Body of pancreas (tissue), 4 donors: ENCODE results near the gene PLCH1.

Experiments used
- CTCF ChIP-seq, 7 experiments: fragments of 450-650 bp in 4 of 7; fragments of 200-600 bp in 3 of 7; sonication (generic) in 3 of 7; IDR thresholded peaks; one replicate each; pipeline ENCODE4 v1.5.1; 2016 to 2019; ENCODE audit warnings: antibody characterized with exemption in 7 of 7
- POLR2A ChIP-seq, 3 donors: fragments of 450-650 bp; IDR thresholded peaks; one replicate each; pipeline ENCODE4 v1.6.1; 2016; ENCODE audit warnings: antibody characterized with exemption in 3 of 3, mild to moderate bottlenecking in 2 of 3

GRCh38 chr3:155683344-155683720, 61.5 kb downstream of the PLCH1 start:
- TF ChIP-seq CTCF (IDR thresholded peaks at IDR 0.05): no peak
- TF ChIP-seq POLR2A (IDR thresholded peaks at IDR 0.05): no peak
